Activated CD4-positive, alpha-beta T cell treated with anti-CD3 and anti-CD28 coated beads, Interleukin-2, amount 50 U/mL, for 48 hours (primary cell): ENCODE data around the gene CHD3.

ENCODE experiments used
- DNase-seq, 2 experiments: peaks; one replicate each; pipeline ENCODE4 v3.0.0-alpha.2; 2020

CHD3 gene

GRCh38 chr17:7888184-7888920, at the start of gene CHD3:
TSS of gene CHD3 (plus strand) at chr17:7888789. CDS start at chr17:7889001, 212 bp downstream.
- peak; percentile 71 to 81 for DNase-seq

DNA sequence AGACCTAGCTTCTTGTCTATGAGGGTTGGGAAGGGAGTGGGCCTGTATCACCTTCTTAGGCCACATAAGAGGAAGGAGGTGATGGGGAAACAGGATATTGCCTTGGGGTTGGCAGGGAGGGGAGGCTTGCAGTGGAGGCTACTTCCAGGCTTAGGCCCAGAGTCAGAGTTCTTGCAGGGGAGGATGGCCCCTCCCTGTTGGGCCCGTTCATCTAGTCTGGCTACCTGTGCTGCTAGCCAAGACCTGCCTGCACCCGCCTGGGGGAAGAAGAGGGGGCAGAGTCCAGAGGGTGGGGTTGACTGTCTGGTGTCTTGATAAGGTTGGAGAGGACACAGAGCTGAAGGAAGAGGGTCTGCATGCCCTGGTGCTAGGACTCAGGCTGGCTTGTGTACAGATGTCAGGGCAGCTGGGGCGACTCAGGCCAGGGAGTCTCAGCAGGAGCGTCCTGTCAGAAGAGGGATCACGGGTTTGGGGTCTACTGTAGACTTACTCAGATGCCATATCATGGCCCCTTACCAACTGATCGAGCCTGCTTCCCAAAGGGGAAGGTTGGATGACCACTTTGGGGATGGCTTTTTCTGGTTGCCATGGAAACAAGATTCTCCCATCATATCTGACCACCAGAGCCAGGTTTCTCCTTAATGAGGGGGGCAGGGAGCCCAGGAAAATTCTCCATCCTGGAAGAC, 49.3 kb upstream of the CHD3 start:
- DNase-seq = no peak

DNA sequence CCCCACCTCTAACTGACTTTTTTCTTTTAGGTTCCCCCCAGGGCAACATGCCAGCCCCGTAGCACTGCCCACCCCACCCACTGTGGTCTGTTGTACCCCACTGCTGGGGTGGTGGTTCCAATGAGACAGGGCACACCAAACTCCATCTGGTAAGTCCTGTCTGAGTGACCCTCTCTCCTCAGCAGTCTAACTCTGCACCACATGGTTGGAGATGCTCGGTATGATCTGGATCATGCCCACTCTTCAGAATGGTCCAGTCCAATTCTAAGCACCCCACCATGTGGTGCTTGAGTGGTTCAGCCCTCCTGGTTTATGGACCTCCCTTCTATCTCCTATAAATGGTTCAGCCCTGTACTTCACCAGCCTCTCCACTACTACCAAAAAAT, 48.7 kb upstream of the CHD3 start:
- no peak for DNase-seq

- DNase-seq = no peak
Measured at GRCh38 chr17:7840441-7840840, 48.1 kb upstream of the CHD3 start.

DNA sequence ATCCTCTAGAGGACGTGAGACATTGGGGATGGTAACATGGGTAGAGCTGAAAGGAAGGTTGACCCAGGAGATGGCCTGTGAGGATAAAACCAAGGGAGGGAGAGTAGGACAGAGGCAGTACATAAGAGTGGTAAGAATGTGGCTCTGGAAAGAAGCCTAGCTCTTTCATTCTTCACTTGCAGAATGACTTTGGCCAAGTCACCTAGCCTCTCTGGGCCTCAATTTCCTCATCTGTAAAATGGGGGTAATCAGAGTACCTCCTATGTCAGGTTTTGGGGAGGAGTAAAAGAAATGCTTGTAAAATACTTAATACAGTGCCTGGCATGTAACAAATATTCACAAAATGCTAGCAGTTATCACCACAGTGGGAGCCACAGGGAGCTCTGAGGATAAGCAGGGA, 47.7 kb upstream of the CHD3 start:
- no peak for DNase-seq

DNA sequence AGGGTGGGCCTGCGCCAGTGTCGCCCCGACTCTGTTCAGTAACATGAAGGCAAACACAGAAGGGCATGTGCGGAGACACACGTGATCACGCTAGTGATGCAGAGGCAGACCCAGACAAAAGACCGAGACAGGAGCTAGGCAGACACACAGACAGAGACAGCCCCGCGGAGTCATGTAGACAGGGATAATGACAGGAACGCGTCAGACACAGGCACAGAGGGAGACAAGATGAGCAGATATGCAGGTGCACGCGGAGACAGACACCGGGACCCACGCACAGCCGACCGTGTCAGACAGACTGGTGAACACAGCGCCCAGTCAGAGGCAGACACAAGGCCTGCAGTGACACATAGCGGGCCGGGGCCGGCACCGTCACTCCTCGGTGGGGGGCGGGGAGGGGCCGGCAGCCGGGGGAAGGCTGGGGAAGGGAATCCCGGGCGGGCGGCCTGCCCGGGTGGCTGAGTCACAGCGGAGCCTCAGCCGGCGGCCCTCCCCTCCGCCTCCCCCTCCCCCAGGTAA, 47.1 kb upstream of the CHD3 start:
- peak; percentile 91 to 93 for DNase-seq

DNA sequence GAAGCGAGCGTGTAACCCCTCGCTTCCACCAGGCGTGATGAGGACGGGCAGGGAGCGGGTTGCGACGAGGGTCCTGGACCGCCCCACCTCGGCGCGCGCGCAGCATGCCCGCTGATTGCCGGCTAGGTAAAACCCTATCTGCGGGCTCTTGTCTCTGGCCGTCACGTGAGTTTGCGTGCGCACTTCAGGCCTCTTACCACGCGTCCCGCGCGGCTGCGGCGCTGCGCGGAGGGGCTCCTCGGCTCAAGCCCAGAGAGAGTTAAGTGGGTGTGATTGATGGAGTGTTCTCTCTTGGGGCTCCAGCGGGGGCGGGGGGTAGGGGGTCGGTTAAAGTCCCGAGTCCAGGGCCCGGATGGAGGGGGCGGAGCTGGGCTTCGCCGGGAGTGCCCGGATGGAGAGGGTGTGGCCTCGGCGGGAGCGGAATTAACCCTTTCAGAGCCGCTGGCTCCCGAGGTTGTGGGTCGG, 46.6 kb upstream of the CHD3 start:
- DNase-seq = peak; percentile 86 to 89

DNA sequence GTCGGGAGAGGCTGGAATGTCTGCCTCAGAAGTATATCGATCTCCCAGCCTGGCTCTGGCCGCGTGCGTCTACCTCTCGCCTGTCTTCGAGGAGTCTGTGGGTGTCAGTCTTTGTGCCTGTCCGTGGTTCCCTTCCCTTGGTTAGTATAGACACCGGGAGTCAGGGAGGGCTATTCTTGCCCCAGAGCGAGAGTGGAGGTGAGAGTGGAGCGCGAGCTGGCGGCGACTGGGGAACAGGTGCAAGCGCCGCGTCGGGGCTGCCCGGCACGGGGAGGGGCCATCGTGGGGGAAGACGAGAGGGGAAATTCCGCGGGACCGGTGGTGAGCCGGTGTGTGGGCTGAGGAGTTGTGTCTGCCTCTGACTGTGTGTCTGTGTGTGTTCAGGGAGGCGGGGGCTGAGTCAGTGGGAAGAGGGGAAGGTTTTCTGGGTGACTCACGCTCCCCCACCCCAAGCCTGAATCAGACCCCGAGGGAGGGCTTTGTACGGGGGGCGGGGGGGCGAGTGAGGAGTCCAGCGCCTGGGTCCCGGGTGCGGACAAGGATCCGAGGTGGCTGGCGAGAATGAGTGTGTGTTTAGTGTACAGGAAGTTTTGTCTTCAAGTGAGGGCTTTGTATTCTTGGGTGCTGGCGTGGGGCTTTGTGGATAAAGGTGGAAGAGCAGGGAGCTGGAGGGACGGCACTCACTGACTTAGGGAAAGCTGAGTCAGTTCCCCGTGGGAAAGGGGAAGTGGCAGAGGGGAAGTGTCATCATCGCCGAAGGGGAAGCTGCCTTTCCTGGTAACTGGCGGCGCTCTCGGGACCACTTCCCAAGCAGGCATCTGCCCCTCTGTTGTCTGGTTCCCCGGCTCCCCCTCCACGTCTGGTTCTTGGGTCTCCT, 46.0 kb upstream of the CHD3 start:
- DNase-seq = peak; percentile 96 to 97

DNA sequence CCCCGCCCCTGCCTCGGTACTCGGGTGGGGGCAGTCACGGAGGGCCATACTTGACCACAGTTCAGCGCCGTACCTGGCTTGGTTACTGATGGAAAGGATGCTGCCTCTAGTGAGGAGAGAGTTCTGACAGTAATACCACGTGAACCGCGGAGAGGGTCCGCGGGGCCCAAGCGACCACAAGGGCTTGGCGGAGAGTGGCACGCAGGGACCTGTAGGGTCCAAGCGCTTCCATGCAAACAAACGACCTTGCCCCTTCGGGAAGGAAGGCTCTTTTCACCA, 45.4 kb upstream of the CHD3 start:
- DNase-seq = no peak

DNA sequence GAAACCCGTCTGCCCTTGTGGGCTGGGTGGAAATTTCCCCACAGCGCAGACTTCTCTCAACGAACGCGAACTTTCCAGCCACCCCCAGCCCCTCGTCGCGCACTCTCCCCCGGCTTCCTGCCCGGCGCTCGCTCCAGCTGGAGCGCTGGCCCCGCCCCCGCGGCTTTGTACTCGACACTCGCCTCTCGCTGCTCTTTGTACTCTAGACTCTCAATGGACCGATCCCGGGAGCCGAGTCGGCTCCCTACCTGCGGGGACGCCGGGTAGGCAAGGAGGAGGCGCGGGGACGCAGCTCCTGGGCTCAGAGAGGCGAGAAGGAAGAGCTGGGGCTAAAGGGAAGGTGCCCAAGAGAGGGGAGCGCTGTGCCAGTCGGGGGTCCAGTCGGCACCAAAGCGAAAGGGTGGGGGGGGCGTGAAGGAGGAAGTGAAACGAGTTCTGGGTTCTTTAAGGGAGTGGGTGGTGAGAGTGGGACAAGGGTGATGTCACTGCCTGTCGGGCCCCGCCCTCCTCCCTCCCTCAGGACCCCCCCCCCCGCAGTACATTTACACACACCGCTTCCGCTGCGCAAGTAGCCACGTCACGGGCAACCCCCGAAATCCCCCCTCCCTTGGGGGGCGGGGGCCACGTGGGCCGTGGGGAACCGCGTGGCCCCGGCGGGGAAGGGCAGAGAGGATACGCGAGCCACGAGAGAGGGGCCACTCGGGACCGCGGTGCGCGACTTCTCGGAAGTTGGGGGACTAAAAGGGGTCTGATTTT, 44.9 kb upstream of the CHD3 start:
- DNase-seq = peak; percentile 87 to 91

DNA sequence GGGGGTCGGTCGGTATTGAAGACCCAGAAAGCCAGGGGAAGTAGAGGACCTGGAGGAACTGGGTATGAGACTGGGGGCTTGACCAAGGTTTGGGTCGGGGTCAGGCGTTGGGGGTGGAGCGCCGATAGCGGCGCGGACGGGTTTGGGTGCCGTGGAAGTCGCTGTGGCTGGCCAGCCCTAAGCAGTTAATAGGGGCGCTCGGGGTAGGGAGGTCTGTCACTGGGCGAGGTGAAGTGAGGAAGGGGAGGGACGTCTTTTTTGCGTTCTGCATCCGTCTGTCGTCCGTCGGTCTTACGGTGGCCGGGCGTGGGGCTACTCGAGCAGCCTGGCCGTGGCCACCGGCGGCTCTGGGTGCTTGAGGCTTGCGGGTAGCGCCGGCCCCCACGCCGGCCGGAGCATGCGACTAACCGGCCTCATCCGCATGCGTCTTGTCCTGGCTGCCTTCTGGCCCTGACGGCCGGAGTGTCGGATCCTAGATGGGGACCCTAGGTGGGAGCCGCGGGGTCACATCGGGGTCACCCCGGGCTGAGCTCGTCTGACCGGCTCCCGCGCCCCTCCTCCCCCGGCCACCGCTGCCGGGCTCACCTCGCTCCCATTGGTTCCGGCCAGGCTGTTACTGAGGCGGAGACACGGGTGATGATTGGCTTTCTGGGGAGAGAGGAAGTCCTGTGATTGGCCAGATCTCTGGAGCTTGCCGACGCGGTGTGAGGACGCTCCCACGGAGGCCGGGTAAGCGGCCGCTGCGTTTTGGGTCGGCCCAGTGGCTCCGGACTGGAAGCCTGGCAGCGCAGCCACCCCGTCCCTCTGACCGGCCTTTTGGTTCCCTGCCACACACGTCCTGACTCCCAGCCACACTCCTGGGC, 44.1 kb upstream of the CHD3 start:
- peak; percentile 84 to 88 for DNase-seq

DNA sequence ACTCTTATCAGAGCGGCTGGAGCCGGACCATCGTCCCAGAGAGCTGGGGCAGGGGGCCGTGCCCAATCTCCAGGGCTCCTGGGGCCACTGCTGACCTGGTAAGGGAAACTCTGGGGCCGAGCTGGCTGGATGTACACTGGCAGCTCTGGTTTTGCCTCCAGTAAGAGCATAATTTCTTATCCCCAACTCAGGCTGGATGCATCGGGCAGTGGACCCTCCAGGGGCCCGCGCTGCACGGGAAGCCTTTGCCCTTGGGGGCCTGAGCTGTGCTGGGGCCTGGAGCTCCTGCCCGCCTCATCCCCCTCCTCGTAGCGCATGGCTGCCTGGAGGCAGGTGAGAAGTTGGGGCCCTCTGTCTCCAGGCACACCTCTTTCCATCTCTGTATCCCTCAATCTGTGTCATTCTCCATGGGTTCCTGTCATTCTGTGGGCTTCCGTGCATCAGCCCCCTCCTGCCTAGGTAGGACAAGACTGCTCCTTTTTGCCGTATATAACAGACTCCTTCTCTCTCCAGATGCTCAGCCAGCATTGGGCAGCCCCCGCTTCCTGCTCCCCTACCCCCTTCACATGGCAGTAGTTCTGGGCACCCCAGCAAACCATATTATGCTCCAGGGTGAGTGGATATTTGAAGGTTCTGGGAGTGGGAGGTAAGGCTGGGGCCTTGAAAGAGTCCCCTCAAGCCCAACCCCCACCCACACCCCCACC, 43.1 kb upstream of the CHD3 start:
- no peak for DNase-seq

DNA sequence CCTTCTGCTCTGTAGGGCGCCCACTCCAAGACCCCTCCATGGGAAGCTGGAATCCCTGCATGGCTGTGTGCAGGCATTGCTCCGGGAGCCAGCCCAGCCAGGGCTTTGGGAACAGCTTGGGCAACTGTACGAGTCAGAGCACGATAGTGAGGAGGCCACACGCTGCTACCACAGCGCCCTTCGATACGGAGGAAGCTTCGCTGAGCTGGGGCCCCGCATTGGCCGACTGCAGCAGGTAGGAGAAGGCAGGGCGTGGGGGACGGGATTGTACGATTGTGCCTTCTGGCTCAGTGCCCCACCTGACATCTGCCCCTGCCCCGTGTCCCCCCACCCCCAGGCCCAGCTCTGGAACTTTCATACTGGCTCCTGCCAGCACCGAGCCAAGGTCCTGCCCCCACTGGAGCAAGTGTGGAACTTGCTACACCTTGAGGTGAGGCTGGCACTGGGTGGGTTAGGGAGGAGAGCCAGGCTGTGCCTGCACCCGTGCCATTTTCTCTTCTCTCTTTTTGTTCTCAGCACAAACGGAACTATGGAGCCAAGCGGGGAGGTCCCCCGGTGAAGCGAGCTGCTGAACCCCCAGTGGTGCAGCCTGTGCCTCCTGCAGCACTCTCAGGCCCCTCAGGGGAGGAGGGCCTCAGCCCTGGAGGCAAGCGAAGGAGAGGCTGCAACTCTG, 42.4 kb upstream of the CHD3 start:
- DNase-seq = no peak

DNA sequence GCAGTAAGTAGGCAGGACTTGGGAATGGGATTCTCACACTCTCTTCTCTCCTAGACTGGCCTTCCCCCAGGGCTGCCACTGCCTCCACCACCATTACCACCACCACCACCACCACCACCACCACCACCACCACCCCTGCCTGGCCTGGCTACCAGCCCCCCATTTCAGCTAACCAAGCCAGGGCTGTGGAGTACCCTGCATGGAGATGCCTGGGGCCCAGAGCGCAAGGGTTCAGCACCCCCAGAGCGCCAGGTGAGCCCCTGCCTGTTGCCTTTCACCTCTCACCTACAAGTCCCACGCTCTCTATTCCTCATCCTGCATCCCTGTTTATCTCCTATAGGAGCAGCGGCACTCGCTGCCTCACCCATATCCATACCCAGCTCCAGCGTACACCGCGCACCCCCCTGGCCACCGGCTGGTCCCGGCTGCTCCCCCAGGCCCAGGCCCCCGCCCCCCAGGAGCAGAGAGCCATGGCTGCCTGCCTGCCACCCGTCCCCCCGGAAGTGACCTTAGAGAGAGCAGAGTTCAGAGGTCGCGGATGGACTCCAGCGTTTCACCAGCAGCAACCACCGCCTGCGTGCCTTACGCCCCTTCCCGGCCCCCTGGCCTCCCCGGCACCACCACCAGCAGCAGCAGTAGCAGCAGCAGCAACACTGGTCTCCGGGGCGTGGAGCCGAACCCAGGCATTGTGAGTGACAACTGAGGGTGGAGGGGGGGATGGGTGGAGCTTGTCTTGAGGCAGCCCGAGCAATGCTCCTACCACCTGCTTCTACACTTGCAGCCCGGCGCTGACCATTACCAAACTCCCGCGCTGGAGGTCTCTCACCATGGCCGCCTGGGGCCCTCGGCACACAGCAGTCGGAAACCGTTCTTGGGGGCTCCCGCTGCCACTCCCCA, 41.6 kb upstream of the CHD3 start:
- DNase-seq = no peak

GRCh38 chr17:7848131-7848579, 40.4 kb upstream of the CHD3 start:
- DNase-seq = no peak

GRCh38 chr17:7848739-7849129, 39.9 kb upstream of the CHD3 start:
- DNase-seq = no peak

- no peak for DNase-seq
Measured at GRCh38 chr17:7849130-7849750, 39.3 kb upstream of the CHD3 start.

GRCh38 chr17:7849751-7850504, 38.7 kb upstream of the CHD3 start:
- DNase-seq = no peak
